BE2C (cell line): Measurements from ENCODE around the gene FGD3.

ENCODE experiments used
- DNase-seq: peaks from one replicate; pipeline ENCODE4 v3.0.0-alpha.2; 2020
- H3K27me3 ChIP-seq: fragments of 250-450 bp; sonication (Bioruptor Pico); 2 replicates; pipeline ENCODE4 v1.5.1; 2020; ENCODE audit warnings: mild to moderate bottlenecking
- H3K36me3 ChIP-seq: fragments of 250-450 bp; sonication (Bioruptor Pico); 2 replicates; pipeline ENCODE4 v1.5.1; 2020; ENCODE audit warnings: mild to moderate bottlenecking
- H3K4me1 ChIP-seq: fragments of 250-450 bp; sonication (Bioruptor Pico); 2 replicates; pipeline ENCODE4 v1.5.1; 2020
- H3K4me3 ChIP-seq: 2 replicates; pipeline ENCODE4 v1.5.1; 2011; ENCODE audit warnings: low read depth, low read length
- H3K9me3 ChIP-seq: fragments of 250-450 bp; sonication (Bioruptor Pico); 2 replicates; pipeline ENCODE4 v1.5.1; 2020
- TF ChIP-seq, protein P1 (sequence below): IDR thresholded peaks from 2 replicates; pipeline ENCODE4 v1.5.1; 2012; ENCODE audit warnings: mild to moderate bottlenecking, low read depth, low read length

FGD3 gene

DNA sequence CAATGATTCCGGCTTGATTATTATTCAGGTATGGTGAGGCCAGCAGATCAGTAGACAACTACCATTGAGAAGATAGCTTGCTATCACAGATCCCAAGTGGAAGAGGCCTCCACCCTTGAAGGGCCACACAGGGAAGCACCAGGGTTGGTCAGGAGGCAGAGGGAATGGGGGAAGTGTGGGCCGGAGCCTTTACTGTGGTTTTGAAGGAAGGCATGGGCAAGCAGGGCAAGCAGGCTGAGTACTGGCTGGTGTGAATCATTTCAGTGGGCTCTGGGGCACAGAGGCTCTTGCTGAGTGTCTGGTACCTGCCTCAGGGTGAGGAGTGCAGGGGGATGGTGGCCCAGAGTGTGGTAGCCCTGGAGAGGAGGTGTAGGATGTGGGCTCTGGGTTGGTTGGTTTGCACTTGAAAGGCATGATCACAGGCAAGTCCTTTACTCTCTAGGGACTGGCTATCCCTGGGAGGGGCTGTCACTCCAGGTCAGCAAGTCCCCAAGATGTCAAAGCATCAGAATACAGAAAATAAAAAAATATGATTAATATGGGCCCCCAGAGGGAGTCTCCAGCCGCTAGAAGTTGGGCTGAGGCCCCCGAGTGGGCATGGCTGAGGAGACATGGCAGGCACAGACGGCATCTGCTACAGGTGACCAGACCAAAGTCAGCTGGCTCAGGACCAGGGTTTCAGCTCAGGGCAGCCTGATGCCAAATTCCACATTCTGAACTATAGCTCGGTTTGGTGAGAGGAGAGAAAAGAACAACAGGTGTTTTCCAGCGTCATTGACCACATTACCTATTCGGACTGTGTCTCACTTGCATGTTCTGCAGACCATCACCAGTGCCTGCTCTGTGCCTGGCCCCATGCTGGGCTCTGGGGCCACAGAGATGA lies 101.5 kb downstream of the FGD3 start:
- Histone ChIP-seq H3K4me1 (no peaks in the 10 kb centered on the region), H3K36me3 (no peaks in the 10 kb centered on the region), H3K4me3 (no peak overlapping the region), H3K27me3 (no peaks in the 10 kb centered on the region), H3K9me3 (no peaks in the 10 kb centered on the region)
- TF ChIP-seq, protein P1, sequence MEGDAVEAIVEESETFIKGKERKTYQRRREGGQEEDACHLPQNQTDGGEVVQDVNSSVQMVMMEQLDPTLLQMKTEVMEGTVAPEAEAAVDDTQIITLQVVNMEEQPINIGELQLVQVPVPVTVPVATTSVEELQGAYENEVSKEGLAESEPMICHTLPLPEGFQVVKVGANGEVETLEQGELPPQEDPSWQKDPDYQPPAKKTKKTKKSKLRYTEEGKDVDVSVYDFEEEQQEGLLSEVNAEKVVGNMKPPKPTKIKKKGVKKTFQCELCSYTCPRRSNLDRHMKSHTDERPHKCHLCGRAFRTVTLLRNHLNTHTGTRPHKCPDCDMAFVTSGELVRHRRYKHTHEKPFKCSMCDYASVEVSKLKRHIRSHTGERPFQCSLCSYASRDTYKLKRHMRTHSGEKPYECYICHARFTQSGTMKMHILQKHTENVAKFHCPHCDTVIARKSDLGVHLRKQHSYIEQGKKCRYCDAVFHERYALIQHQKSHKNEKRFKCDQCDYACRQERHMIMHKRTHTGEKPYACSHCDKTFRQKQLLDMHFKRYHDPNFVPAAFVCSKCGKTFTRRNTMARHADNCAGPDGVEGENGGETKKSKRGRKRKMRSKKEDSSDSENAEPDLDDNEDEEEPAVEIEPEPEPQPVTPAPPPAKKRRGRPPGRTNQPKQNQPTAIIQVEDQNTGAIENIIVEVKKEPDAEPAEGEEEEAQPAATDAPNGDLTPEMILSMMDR: no peak
- no peak for DNase-seq

DNA sequence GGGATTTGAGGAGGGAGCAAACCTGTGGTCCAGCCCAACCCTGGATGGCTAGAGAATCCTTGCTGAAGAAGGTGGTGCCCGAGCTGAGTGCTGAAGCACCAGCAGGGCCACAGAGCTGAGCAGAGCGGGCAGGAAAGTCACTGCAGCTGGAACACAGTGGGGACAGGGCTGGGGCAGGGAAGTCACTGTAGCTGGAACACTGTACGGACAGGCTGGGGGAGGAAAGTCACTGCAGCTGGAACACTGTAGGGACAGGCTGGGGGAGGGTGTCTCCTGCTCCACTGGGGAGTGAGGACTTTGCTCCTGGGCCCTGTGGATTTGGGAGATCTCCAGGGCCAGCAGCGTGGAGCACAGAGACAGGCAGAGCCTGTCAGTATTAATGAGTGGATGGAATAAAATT lies 102.2 kb downstream of the FGD3 start:
- Histone ChIP-seq H3K4me3 (no peak overlapping the region), H3K36me3 (no peaks in the 10 kb centered on the region), H3K4me1 (no peaks in the 10 kb centered on the region), H3K27me3 (no peaks in the 10 kb centered on the region), H3K9me3 (no peaks in the 10 kb centered on the region)
- DNase-seq: no peak
- TF ChIP-seq, protein P1: no peak

DNA sequence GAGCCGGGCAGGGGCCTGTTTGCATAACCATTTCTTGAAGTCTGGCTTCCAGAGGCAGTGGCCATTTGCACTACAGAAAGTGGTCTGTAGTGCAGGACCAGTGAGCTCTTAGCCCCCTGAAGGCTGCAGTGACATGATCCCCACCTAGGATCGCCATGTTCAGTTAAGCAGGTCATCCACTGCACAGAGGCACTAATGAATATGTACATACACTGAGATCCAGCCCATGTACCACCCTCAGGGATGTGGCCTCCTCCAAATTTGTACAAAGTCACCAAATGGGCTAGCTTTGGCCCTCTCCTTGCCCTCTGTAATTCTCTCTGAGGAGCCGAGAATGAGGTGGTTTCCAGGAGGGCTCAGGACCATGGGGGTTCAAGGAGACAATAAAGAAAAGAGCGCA lies 102.9 kb downstream of the FGD3 start:
- TF ChIP-seq, protein P1: no peak
- DNase-seq: no peak

DNA sequence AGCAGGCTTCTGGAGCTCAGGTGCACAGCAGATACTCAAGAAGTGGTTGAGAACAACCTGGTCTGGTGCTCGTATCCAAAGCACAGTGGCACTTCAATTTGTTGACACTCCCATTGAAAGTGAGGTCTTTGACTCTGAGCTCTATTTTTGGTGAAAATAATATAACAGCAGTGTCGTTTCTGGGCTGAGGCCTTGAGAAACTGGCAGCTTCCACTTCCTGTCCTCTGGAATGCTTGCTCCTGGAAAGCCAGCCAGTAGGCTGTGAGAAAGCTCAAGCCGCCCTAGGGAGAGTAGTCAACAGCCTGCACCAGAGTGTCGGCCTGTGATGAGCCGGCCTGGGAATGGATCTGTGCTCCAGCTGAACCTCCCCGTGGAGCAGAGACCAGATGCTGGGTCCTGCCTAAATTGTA lies 104.4 kb downstream of the FGD3 start:
- Histone ChIP-seq H3K4me3 (no peak overlapping the region), H3K36me3 (no peaks in the 10 kb centered on the region), H3K4me1 (no peaks in the 10 kb centered on the region), H3K9me3 (no peaks in the 10 kb centered on the region), H3K27me3 (no peaks in the 10 kb centered on the region)
- no peak for DNase-seq
- TF ChIP-seq, protein P1: no peak

More for the DNA sequence above, 102.9 kb downstream of the FGD3 start:
- no peaks in the 10 kb centered on the region for H3K36me3 ChIP-seq
- H3K4me3 ChIP-seq: no peak overlapping the region
- H3K27me3 ChIP-seq: no peaks in the 10 kb centered on the region
- H3K9me3 ChIP-seq: no peaks in the 10 kb centered on the region
- no peaks in the 10 kb centered on the region for H3K4me1 ChIP-seq

DNA sequence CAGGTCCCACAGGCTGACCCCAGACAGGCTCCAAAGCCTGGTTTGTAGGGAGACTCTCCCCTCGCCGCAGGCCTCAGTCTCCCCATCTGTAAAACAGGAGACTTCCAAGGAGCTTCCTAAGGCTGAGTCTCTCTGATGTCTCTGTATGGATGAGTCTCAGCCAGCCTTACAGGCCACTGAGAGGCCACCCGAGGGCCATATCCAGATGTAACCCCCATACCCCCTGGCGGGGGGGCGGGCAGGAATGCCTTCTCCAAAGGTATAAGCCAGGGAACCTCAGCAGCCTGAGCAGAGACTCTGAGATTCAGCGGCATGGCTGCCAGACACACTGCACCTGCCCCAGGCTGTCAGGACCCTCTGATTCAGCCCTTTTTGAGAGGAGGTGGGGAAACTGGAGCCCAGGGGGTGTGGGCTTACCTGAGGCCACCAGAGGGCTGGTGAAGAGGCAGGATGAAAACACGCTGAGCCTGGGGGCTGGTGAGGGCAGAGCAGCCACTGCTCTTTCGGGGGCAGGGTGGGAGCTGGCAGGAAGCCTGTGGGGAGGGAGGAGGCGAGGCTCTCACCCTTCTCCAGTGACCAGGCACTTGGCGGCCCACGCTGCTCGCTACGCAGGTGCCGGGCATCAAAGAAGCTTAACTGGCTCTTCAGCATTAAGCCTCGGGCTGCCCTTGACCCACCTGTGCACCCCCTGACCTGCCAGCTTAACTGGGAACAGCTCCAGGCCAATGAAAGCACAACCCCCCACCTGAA lies 105.6 kb downstream of the FGD3 start:
- no peak for DNase-seq
- Histone ChIP-seq H3K4me1 (no peaks in the 10 kb centered on the region), H3K9me3 (no peaks in the 10 kb centered on the region), H3K36me3 (no peaks in the 10 kb centered on the region), H3K4me3 (no peak overlapping the region), H3K27me3 (no peaks in the 10 kb centered on the region)
- TF ChIP-seq, protein P1: no peak

DNA sequence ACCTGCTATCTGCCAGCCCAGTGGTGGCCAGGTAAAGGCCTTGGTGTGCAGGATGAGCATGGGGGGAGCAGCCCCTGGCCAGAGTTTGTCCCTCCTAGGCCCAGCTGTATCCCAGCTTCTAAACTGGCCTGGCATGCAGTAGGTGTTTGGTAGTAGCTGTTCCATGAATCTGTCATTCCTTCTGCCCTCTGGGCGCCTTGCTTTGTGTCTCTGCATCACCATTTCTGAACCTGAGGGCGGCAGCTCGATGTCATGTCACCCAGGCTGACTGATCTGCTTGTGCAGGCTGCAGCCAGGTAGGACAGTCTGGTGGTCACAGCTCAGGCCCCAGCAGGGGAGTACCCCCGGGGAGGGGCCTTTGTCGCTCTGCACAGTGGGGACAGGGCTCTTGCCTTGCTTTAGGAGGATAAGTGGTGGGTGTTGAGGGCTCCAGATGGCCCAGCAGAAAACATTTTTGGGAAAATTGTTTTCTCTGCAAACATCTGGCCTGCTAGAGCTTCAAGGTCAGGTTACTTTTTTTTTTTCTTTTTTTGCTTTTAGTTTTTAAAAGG lies 106.5 kb downstream of the FGD3 start:
- Histone ChIP-seq H3K9me3 (no peaks in the 10 kb centered on the region), H3K4me1 (no peaks in the 10 kb centered on the region)
- no peak for DNase-seq

More for the DNA sequence above, 106.5 kb downstream of the FGD3 start:
- Histone ChIP-seq H3K36me3 (no peaks in the 10 kb centered on the region), H3K4me3 (no peak overlapping the region), H3K27me3 (no peaks in the 10 kb centered on the region)
- TF ChIP-seq, protein P1: no peak
